Ovary (tissue), 9 donors: ENCODE measurements around the gene MEG3. TPM values are rescaled to one million over a fixed set of nuclear protein-coding genes. Genes with fewer than 3 reads are reported as not detected.

Experiments
- DNase-seq, 5 donors: peaks; one replicate each; pipeline ENCODE4 v3.0.0-alpha.2; 2019 to 2020
- H3K27ac ChIP-seq, 2 donors: fragments of 200-600 bp; one replicate each; pipeline versions ENCODE4 v1.5.1 to v1.8.0; 2019 to 2022
- H3K27me3 ChIP-seq: fragments of 200-600 bp; one replicate; pipeline ENCODE4 v1.8.0; 2022
- H3K36me3 ChIP-seq: fragments of 200-600 bp; sonication (generic); one replicate; pipeline ENCODE4 v1.5.1; 2019
- H3K4me1 ChIP-seq: one replicate; pipeline ENCODE4 v1.8.1; 2013; ENCODE audit warnings: mild to moderate bottlenecking, moderate library complexity; ENCODE audit not compliant: insufficient read depth
- H3K4me3 ChIP-seq: fragments of 200-600 bp; sonication (generic); one replicate; pipeline ENCODE4 v1.5.1; 2017
- H3K9me3 ChIP-seq, 2 donors: fragments of 200-600 bp in 1 of 2; sonication (generic) in 1 of 2; one replicate each; pipeline versions ENCODE4 v1.5.1 to v1.8.1; 2013 to 2019; ENCODE audit warnings: mild to moderate bottlenecking in 1 of 2, moderate library complexity in 1 of 2
- CTCF ChIP-seq, 3 donors: fragments of 450-650 bp in 2 of 3; fragments of 200-600 bp in 1 of 3; IDR thresholded peaks; one replicate each; pipeline versions ENCODE4 v1.5.1 to v1.8.0; 2016 to 2022; ENCODE audit warnings: antibody characterized with exemption in 3 of 3, mild to moderate bottlenecking in 1 of 3
- EP300 ChIP-seq: sonication (generic); formaldehyde crosslinking; IDR thresholded peaks from one replicate; pipeline ENCODE4 v1.6.1; 2017; ENCODE audit warnings: antibody characterized with exemption
- POLR2A ChIP-seq: fragments of 450-650 bp; IDR thresholded peaks from one replicate; pipeline ENCODE4 v1.6.1; 2017; ENCODE audit warnings: antibody characterized with exemption, mild to moderate bottlenecking, moderate library complexity
- WGBS, 3 donors: extraction: QIAGEN DNeasy Blood & Tissue Kit in 1 of 3; methylation state at CpG; one replicate each; pipeline versions ENCODE4 v1.1.5 to v1.1.7; 2013 to 2017; 5-methylcytosine and 5-hydroxymethylcytosine counted together
- intact Hi-C, 4 donors: fragments of 100-400 bp; cut with DNase I; formaldehyde crosslinking; loops; one replicate each; pipeline versions ENCODE4 v1.11.0 to v1.15.1; 2022 to 2023
- polyA plus RNA-seq, 2 donors: library from polyadenylated mRNA; stranded (reverse); fragments of 200-250 nt in 1 of 2; fragments of 350-450 nt in 1 of 2; fragmentation: Illumina TruSeq in 1 of 2; extraction: RNeasy Lipid Tissue Mini Kit (QIAGEN cat#74804) in 1 of 2; gene quantifications; one replicate each; pipeline ENCODE4 v1.2.3, GENCODE V29; 2013 to 2014
- total RNA-seq, 7 donors: library from RNA; depleted of rRNA in 2 of 7; stranded (reverse); fragments of >200 nt in 2 of 7; fragmentation: NEBNext Ultra II Directional in 3 of 7; extraction: Animal tissue kit (Norgen Biotek cat#: 25700) in 3 of 7; gene quantifications; one replicate each; pipeline versions ENCODE4 v1.1.0 to v1.2.4, GENCODE V29; 2016 to 2023
- donor health status: DM: no; HTN: no; CAD: no; lungs with moderate emphysema.
- donor health status: DM: no; HTN: no; CAD: no.
- donor health status: Bipolar disorder and iron deficiency.
- donor health status: DM: yes; HTN: yes; CAD: no.
- donor health status: DM: no; HTN: no; CAD: no.
- donor health status: DM: yes; HTN: yes; CAD: no.

Gene MEG3
- total and polyA plus RNA-seq, 9 donors, result 186 to 1,950 (median 396) TPM

- DNase-seq, result no peak
- Histone ChIP-seq H3K4me3 (no peak overlapping the region), H3K27me3 (no peaks in the 10 kb centered on the region), H3K9me3 (no peaks in the 10 kb centered on the region), H3K27ac (no peak overlapping the region), H3K4me1 (no peaks in the 10 kb centered on the region), H3K36me3 (no peaks in the 10 kb centered on the region)
- 77 to 79% (median 77%) methylated on average over 14 of the region's 14 CpGs for WGBS, 3 donors
- intact Hi-C loops, result no loop called here
- no peak for TF ChIP-seq CTCF (IDR thresholded peaks at IDR 0.05)
- no peak for TF ChIP-seq EP300
- TF ChIP-seq POLR2A, result no peak
Observed at GRCh38 chr14:100857233-100857922, 31.5 kb downstream of the MEG3 start.

GRCh38 chr14:100857923-100858837 is 32.3 kb downstream of the MEG3 start:
- no peak overlapping the region for H3K27ac ChIP-seq
- WGBS, 3 donors, result 69 to 74% (median 72%) methylated on average over 17 of the region's 17 CpGs
- intact Hi-C loops, result no loop called here

GRCh38 chr14:100858838-100859220 is 32.9 kb downstream of the MEG3 start:
- Histone ChIP-seq H3K27ac (no peak overlapping the region), H3K9me3 (no peaks in the 10 kb centered on the region), H3K4me1 (no peaks in the 10 kb centered on the region), H3K36me3 (no peaks in the 10 kb centered on the region), H3K4me3 (no peak overlapping the region), H3K27me3 (no peaks in the 10 kb centered on the region)
- intact Hi-C loops, result no loop called here
- WGBS, 3 donors, result 67 to 79% (median 68%) methylated on average over 6 to 8 of the region's 8 CpGs
- DNase-seq, result peak in 1 of 5 donors; percentile 37
- TF ChIP-seq POLR2A, result no peak
- TF ChIP-seq CTCF (IDR thresholded peaks at IDR 0.05), result no peak
- no peak for TF ChIP-seq EP300

More at GRCh38 chr14:100857923-100858837, 32.3 kb downstream of the MEG3 start:
- DNase-seq, result peak in 1 of 5 donors; percentile 41
- no peaks in the 10 kb centered on the region for H3K9me3 ChIP-seq
- H3K36me3 ChIP-seq, result no peaks in the 10 kb centered on the region
- no peaks in the 10 kb centered on the region for H3K27me3 ChIP-seq
- no peak overlapping the region for H3K4me3 ChIP-seq
- H3K4me1 ChIP-seq, result no peaks in the 10 kb centered on the region
- TF ChIP-seq POLR2A (no peak), EP300 (no peak), CTCF (IDR thresholded peaks at IDR 0.05) (no peak)

- DNase-seq, result peak in 1 of 5 donors; percentile 35
- Histone ChIP-seq H3K4me1 (no peaks in the 10 kb centered on the region), H3K27ac (no peak overlapping the region), H3K36me3 (no peaks in the 10 kb centered on the region), H3K9me3 (no peaks in the 10 kb centered on the region), H3K4me3 (no peak overlapping the region), H3K27me3 (no peaks in the 10 kb centered on the region)
- 91 to 94% (median 94%) methylated on average over 18 of the region's 18 CpGs for WGBS, 3 donors
- TF ChIP-seq EP300 (no peak), CTCF (IDR thresholded peaks at IDR 0.05) (no peak), POLR2A (no peak)
- intact Hi-C loops, result no loop called here
Observed at GRCh38 chr14:100859781-100860180, 33.9 kb downstream of the MEG3 start.
